GM23248 (cell line): Measurements from ENCODE around the gene GALNT17.

ENCODE experiments used
- EZH2 ChIP-seq: fragments of 200-600 bp; sonication (generic); IDR thresholded peaks from 2 replicates; pipeline ENCODE4 v1.6.1; 2018; ENCODE audit warnings: antibody characterized with exemption, mild to moderate bottlenecking; ENCODE audit not compliant: insufficient read depth, poor library complexity, severe bottlenecking
- EZH2phosphoT487 ChIP-seq: fragments of 200-600 bp; sonication (generic); IDR thresholded peaks from 2 replicates; pipeline ENCODE4 v1.6.1; 2018; ENCODE audit warnings: antibody characterized with exemption, moderate library complexity, mild to moderate bottlenecking, low read depth; ENCODE audit not compliant: insufficient read depth

DNA sequence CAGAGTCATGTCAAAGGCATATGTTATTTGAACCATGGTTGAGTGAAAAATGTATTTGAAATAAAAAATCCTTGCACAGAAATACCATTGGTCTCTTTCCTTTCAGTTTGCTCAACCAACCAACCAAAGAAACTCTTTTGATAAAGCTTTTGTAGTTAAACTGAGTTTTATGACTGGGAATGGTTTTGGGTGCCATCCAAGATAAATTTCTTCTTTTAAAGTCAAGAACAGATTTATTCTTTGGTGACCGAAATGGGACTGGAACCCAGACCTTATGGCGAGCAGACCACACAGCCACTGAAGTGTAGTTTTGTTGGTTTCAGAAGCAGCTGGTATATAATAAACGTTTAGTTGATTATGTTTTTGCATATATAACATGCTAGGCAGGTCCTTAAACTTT lies 2.8 kb upstream of the GALNT17 start:
- TF ChIP-seq EZH2phosphoT487 (no peak), EZH2 (no peak)
